Breast epithelium (tissue), 3 donors: Measurements from ENCODE around the gene CD80.

ENCODE experiments used
- POLR2A ChIP-seq: fragments of 450-650 bp; IDR thresholded peaks from one replicate; pipeline ENCODE4 v1.6.1; 2016; ENCODE audit warnings: antibody characterized with exemption, mild to moderate bottlenecking, moderate library complexity
- TF ChIP-seq, protein P1 (sequence below), 3 donors: fragments of 450-650 bp; IDR thresholded peaks; one replicate each; pipeline ENCODE4 v1.5.1; 2016 to 2017; ENCODE audit warnings: antibody characterized with exemption in 3 of 3, mild to moderate bottlenecking in 3 of 3, moderate library complexity in 3 of 3

DNA sequence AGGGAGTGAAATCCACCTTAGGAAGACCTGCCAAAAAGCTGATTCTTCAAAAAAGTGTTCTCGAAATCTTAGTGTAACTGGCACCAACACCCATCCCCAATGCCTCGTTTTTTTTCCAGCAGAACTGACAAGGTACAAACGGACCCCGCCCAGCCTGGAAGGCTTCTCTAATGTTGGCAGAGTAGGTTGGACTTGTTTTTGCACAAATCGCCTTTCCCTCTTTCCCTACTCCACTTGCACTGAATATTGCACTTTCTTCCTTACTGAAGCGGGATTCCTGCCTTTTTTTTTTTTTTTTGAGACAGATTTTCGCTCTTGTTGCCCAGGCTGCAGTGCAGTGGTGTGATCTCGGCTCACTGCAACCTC, 61.6 kb downstream of the CD80 start:
- TF ChIP-seq, protein P1, sequence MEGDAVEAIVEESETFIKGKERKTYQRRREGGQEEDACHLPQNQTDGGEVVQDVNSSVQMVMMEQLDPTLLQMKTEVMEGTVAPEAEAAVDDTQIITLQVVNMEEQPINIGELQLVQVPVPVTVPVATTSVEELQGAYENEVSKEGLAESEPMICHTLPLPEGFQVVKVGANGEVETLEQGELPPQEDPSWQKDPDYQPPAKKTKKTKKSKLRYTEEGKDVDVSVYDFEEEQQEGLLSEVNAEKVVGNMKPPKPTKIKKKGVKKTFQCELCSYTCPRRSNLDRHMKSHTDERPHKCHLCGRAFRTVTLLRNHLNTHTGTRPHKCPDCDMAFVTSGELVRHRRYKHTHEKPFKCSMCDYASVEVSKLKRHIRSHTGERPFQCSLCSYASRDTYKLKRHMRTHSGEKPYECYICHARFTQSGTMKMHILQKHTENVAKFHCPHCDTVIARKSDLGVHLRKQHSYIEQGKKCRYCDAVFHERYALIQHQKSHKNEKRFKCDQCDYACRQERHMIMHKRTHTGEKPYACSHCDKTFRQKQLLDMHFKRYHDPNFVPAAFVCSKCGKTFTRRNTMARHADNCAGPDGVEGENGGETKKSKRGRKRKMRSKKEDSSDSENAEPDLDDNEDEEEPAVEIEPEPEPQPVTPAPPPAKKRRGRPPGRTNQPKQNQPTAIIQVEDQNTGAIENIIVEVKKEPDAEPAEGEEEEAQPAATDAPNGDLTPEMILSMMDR (IDR thresholded peaks at IDR 0.05): no peak
- no peak for TF ChIP-seq POLR2A
